A549 (cell line): ENCODE data around the gene IP6K3. TPM values are rescaled to one million over a fixed set of nuclear protein-coding genes. Genes with fewer than 3 reads are reported as not detected.
A peak's percentile ranks its signal among the peaks of the same experiment; 100 is the strongest.

Source experiments
- ATAC-seq, 2 experiments: fragments of 200-7000 bp in 1 of 2; fragments of >200 bp in 1 of 2; cut with Nextera tagmentation in 1 of 2; cut with Tn5 transposase in 1 of 2; 3 replicates each; pipeline versions ENCODE4 v1.8.0 to v1.9.1; 2018 to 2020; ENCODE audit warnings: mild to moderate bottlenecking in 1 of 2, moderate library complexity in 1 of 2
- CTCF ChIA-PET: fragments of 300-600 bp; sonication (Branson Sonifier 250); formaldehyde crosslinking; extraction: SDS; loops from one replicate; lab custom pipeline; 2021; ENCODE audit warnings: antibody characterized with exemption, inconsistent platforms; lab: Yijun Ruan, JAX
- POLR2A ChIA-PET: fragments of 350-600 bp; formaldehyde crosslinking; extraction: SDS; loops from one replicate; lab custom pipeline; 2021; ENCODE audit warnings: antibody characterized with exemption, inconsistent platforms; lab: Yijun Ruan, JAX
- DNase-seq, 2 experiments: peaks; one replicate each; pipeline versions ENCODE4 v3.0.0 to v3.0.0-alpha.2; 2011 to 2016; ENCODE audit warnings: low read depth in 1 of 2, low spot score in 1 of 2
- FAIRE-seq: peaks from 2 replicates; lab custom pipeline; 2011; peaks lifted over from hg19 to GRCh38; lab: Jason Lieb, UNC
- H3K27ac ChIP-seq, 2 experiments: fragments of >200 bp; sonication (Bioruptor Twin); formaldehyde crosslinking; 3 replicates each; pipeline ENCODE4 v1.5.1; 2016 to 2017
- H3K4me1 ChIP-seq: fragments of >200 bp; sonication (Bioruptor Twin); formaldehyde crosslinking; 3 replicates; pipeline ENCODE4 v1.6.1; 2016
- H3K4me2 ChIP-seq: fragments of >200 bp; sonication (Bioruptor Twin); formaldehyde crosslinking; 3 replicates; pipeline ENCODE4 v1.6.1; 2016
- H3K4me3 ChIP-seq: fragments of >200 bp; sonication (Bioruptor Twin); formaldehyde crosslinking; 3 replicates; pipeline ENCODE4 v1.5.1; 2016
- H3K9me3 ChIP-seq: fragments of >200 bp; sonication (Bioruptor Twin); formaldehyde crosslinking; 3 replicates; pipeline ENCODE4 v1.6.1; 2016
- CBX2 ChIP-seq: fragments of 200-600 bp; sonication (generic); IDR thresholded peaks from 2 replicates; pipeline ENCODE4 v1.6.1; 2016; ENCODE audit warnings: low read depth, mild to moderate bottlenecking, borderline replicate concordance
- CBX8 ChIP-seq: fragments of 200-600 bp; sonication (generic); IDR thresholded peaks from 2 replicates; pipeline ENCODE4 v1.6.1; 2016
- CTCF ChIP-seq: fragments of >200 bp; sonication (Bioruptor Twin); formaldehyde crosslinking; IDR thresholded peaks from 3 replicates; pipeline ENCODE4 v1.5.1; 2016
- FOSL2 ChIP-seq, 2 experiments: fragments of 450-650 bp in 1 of 2; fragments of >200 bp in 1 of 2; sonication (Bioruptor Twin) in 1 of 2; formaldehyde crosslinking; IDR thresholded peaks; 2 replicates each; pipeline versions ENCODE4 v1.5.0 to v1.6.1; 2016 to 2020; ENCODE audit warnings: mild to moderate bottlenecking in 1 of 2, moderate library complexity in 1 of 2
- GATA3 ChIP-seq: IDR thresholded peaks from 2 replicates; pipeline ENCODE4 v1.6.1; 2012; ENCODE audit warnings: borderline replicate concordance
- HES2 ChIP-seq: fragments of >200 bp; sonication (Bioruptor Twin); formaldehyde crosslinking; IDR thresholded peaks from 2 replicates; pipeline ENCODE4 v1.6.1; 2016
- MAFK ChIP-seq: fragments of 450-650 bp; IDR thresholded peaks from 2 replicates; pipeline ENCODE4 v1.6.1; 2014; ENCODE audit not compliant: partially characterized antibody
- RFX5 ChIP-seq: fragments of 450-650 bp; IDR thresholded peaks from 2 replicates; pipeline ENCODE4 v1.7.1; 2014; ENCODE audit warnings: antibody characterized with exemption, mild to moderate bottlenecking, moderate library complexity
- ZFP36 ChIP-seq: fragments of 450-650 bp; IDR thresholded peaks from 2 replicates; pipeline ENCODE4 v1.6.1; 2014; ENCODE audit warnings: borderline replicate concordance; ENCODE audit not compliant: partially characterized antibody
- WGBS: methylation state at CpG from one replicate; pipeline ENCODE4 v1.1.6; 2017; ENCODE audit errors: missing lambda C conversion rate; 5-methylcytosine and 5-hydroxymethylcytosine counted together
- polyA plus RNA-seq, 4 experiments: library from polyadenylated mRNA; depleted of rRNA in 3 of 4; stranded (reverse); fragments of >200 nt; fragmentation: RNase III in 1 of 4; extraction: RNeasy Plus Mini Kit Qiagen cat#74134 plus additional on column Dnase treatment in 1 of 4; gene quantifications; 2 replicates in 3 of 4; 3 replicates in 1 of 4; pipeline ENCODE4 v1.2.3, GENCODE V29; 2011 to 2017

The IP6K3 gene
- polyA plus RNA-seq, 2 of the 4 experiments (the other 2 are of a cell fraction) = 0.03 to 0.12 TPM

GRCh38 chr6:33684983-33685382 is 61.7 kb downstream of the IP6K3 start (continued):
- TF ChIP-seq HES2 = no peak
- TF ChIP-seq CBX2 = no peak

GRCh38 chr6:33684428-33684896 is 62.2 kb downstream of the IP6K3 start:
- ChIA-PET CTCF (interaction anchor here (1.0 to 2.2 kb wide), 3 partner anchors 9 to 98 kb away, joined by 4 to 19 read pairs (median 5); no protein-coding TSS in a partner anchor), POLR2A (no interaction called here)
- FAIRE-seq (no peak), DNase-seq (no peak), ATAC-seq (no peak)
- no peak overlapping the region for H3K4me3 ChIP-seq
- no peaks in the 10 kb centered on the region for H3K9me3 ChIP-seq
- H3K4me2 ChIP-seq = no peak overlapping the region
- 97% methylated on average over 9 of the region's 16 CpGs for WGBS
- H3K27ac ChIP-seq = no peak overlapping the region
- H3K4me1 ChIP-seq = no peaks in the 10 kb centered on the region
- no peak for TF ChIP-seq CBX8
- TF ChIP-seq, all 56 proteins: peak for 0

- 85% methylated on average over 13 of the region's 19 CpGs for whole genome bisulfite sequencing
- ChIA-PET CTCF (interaction anchor here (0.7 to 2.2 kb wide), 6 partner anchors 10 to 99 kb away, joined by 3 to 19 read pairs (median 4); no protein-coding TSS in a partner anchor), POLR2A (no interaction called here)
- no peak for FAIRE-seq
- Histone ChIP-seq H3K4me2 (no peak overlapping the region), H3K9me3 (no peaks in the 10 kb centered on the region), H3K27ac (no peak overlapping the region), H3K4me3 (no peak overlapping the region), H3K4me1 (no peaks in the 10 kb centered on the region)
- TF ChIP-seq MAFK = no peak
- TF ChIP-seq RFX5 = no peak
- TF ChIP-seq ZFP36 = peak; percentile 38
- DNase-seq = no peak
- ATAC-seq = no peak
Observed at GRCh38 chr6:33683576-33684427, 62.9 kb downstream of the IP6K3 start.

- no peak overlapping the region for H3K4me2 ChIP-seq
- TF ChIP-seq GATA3 = no peak
- DNase-seq (no peak), ATAC-seq (no peak), FAIRE-seq (no peak)
- POLR2A ChIA-PET = no interaction called here
- H3K27ac ChIP-seq = no peak overlapping the region
- 92% methylated on average over 2 of the region's 15 CpGs for WGBS
- H3K4me3 ChIP-seq = no peak overlapping the region
- no peaks in the 10 kb centered on the region for H3K9me3 ChIP-seq
- peaks cover 2% of the 10 kb centered on the region; the same call in 1 of the 3 replicates for H3K4me1 ChIP-seq
- CTCF ChIA-PET = interaction anchor here (0.7 to 2.2 kb wide), 5 partner anchors 9 to 98 kb away, joined by 3 to 19 read pairs (median 4); no protein-coding TSS in a partner anchor
Observed at GRCh38 chr6:33683051-33683571, 63.6 kb downstream of the IP6K3 start.

GRCh38 chr6:33682341-33682740 is 64.4 kb downstream of the IP6K3 start:
- WGBS = 92% methylated on average over 12 of the region's 13 CpGs
- no peak for DNase-seq
- no peak overlapping the region for H3K4me2 ChIP-seq
- H3K4me1 ChIP-seq = peaks cover 9% of the 10 kb centered on the region
- no peaks in the 10 kb centered on the region for H3K9me3 ChIP-seq
- ATAC-seq = no peak
- no peak overlapping the region for H3K4me3 ChIP-seq
- POLR2A ChIA-PET = no interaction called here
- CTCF ChIA-PET = interaction anchor here (1.3 kb wide), 1 partner anchor 93 kb away, joined by 4 read pairs; no protein-coding TSS in a partner anchor
- no peak for FAIRE-seq
- H3K27ac ChIP-seq = no peak overlapping the region
- TF ChIP-seq FOSL2 (IDR thresholded peaks at IDR 0.05) (no peak), FOSL2 (CRISPR knock-in tag; IDR thresholded peaks at IDR 0.05) (no peak)
- TF ChIP-seq, all 56 proteins: peak for 0

GRCh38 chr6:33679761-33680160 is 66.9 kb downstream of the IP6K3 start:
- ChIA-PET CTCF (interaction anchor here (1.0 to 1.4 kb wide), 2 partner anchors 23 to 94 kb away, joined by 3 to 4 read pairs; no protein-coding TSS in a partner anchor), POLR2A (no interaction called here)
- no peak overlapping the region for H3K4me2 ChIP-seq
- H3K9me3 ChIP-seq = no peaks in the 10 kb centered on the region
- ATAC-seq = no peak
- 94% methylated on average over 17 of the region's 20 CpGs for WGBS
- DNase-seq = no peak
- H3K27ac ChIP-seq = no peak overlapping the region
- FAIRE-seq = no peak
- peaks cover 34% of the 10 kb centered on the region for H3K4me1 ChIP-seq
- no peak overlapping the region for H3K4me3 ChIP-seq
- no peak for TF ChIP-seq CTCF
